Activated naive CD4-positive, alpha-beta T cell treated with anti-CD3 and anti-CD28 coated beads, Interleukin-2, amount 50 U/mL, for 72 hours (primary cell): ENCODE data around the gene ZNF565. TPM values are rescaled to one million over a fixed set of nuclear protein-coding genes. Genes with fewer than 3 reads are reported as not detected.
"Not testable (repeated sequence)": the region's sequence is repeated elsewhere in the genome, so short reads cannot be mapped to it uniquely, and the experiment has no call there.

Experiments used
- ATAC-seq, 2 donors: fragments of 150-1000 bp; cut with Tn5 transposase; 2 replicates each; pipeline ENCODE4 v1.10.0; 2021; ENCODE audit warnings: mild to moderate bottlenecking in 2 of 2, moderate library complexity in 2 of 2
- DNase-seq, 2 donors: peaks; one replicate each; pipeline ENCODE4 v3.0.0; 2021 to 2022; ENCODE audit warnings: low spot score in 2 of 2
- H3K27ac Mint-ChIP-seq, 2 donors: one replicate each; pipeline ENCODE4 v1.8.0; 2022; ENCODE audit warnings: mild to moderate bottlenecking in 2 of 2, mixed read lengths in 2 of 2
- H3K36me3 Mint-ChIP-seq, 2 donors: one replicate each; pipeline ENCODE4 v1.8.0; 2022; ENCODE audit warnings: mixed read lengths in 2 of 2
- H3K9me3 Mint-ChIP-seq, 2 donors: one replicate each; pipeline ENCODE4 v1.8.0; 2022; ENCODE audit warnings: mixed read lengths in 2 of 2
- total RNA-seq, 2 donors: library from RNA; stranded (reverse); gene quantifications; one replicate each; pipeline ENCODE4 v1.2.3, GENCODE V29; 2022

ZNF565 gene
- total RNA-seq, result 1 to 10 TPM; 2.6 to 6.4 TPM

DNA sequence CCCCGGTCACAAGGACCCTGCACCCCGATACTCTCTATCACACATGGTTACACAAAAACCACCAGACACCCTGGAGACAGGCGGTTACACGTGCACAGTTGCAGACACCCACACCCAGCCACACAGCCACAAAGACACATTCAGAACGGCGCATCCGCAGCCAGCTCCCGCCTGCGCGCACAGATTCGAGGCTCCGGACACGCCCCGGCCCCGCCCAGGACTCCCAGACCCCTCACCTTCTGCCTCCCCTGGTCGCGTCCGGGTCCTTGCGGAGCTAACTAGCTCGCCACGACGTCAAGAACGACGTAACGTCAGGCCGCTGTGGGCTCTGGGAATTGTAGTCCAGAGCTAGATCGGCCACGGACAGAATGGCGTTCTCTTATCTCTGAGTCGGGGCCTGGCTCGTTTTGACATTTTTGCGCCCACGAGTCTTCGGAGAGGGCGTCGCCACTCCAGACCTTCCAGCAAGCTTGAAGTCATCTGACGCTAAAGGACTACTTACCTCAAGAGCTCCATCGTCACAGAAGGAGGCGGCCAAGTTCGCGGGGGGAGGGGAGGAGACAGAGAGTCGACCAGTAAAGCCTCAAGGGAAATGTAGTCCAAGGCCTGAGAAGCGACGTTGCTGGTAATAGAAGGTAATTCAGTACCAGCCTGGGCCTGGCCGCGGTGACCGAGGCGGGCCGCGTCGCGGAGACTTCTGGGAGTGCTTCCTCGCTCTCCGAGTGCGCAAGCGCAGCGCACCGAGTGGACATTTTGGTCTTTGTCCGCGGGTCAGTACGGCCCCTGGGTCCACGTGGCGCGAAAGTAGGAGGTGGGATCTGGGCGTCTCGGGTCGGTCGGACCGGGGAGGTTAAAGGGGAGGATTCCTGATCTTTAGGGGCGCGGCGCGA is at the start of gene ZNF565, which contains the start of gene ZNF146:
ZNF565 (minus strand) TSS at position 280 of the 890 bp plus-strand sequence. CDS start 12,680 bp downstream, outside the sequence.
ZNF146 (plus strand) TSS at position 721 of the 890 bp plus-strand sequence. CDS start 21,335 bp downstream, outside the sequence.
- ATAC-seq, result peak; percentile 76 to 92
- Mint-ChIP-seq H3K27ac (no peak within 1 kb of the TSS), H3K36me3 (peaks cover 8 to 16% of the 10 kb centered on the region in 2 donors), H3K9me3 (no peaks in the 10 kb centered on the region)
- DNase-seq, result peak; percentile 94 to 96

DNA sequence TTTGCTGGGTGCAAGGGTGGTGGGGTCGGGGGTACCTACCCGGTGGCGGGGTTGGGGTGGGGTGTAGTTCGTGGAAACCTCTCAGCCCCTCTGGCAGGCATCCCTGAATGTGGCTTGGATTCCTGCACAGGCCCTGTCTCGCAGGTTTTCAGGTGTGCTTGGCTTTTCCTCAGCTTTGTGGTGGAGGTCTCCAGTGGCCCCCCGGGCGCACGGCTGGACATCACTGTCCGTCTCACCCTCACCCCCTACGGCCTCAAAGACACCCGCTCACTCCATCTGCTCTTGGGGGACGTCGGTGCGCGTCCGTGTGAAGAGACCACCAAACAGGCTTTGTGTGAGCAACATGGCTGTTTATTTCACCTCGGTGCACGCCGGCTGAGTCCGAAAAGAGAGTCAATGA is 44.7 kb upstream of the ZNF565 start:
- Mint-ChIP-seq H3K27ac (no peak overlapping the region), H3K36me3 (peaks cover 31 to 53% of the 10 kb centered on the region in 2 donors), H3K9me3 (peaks cover 24 to 32% of the 10 kb centered on the region in 2 donors)
- DNase-seq (no peak), ATAC-seq (no peak)

DNA sequence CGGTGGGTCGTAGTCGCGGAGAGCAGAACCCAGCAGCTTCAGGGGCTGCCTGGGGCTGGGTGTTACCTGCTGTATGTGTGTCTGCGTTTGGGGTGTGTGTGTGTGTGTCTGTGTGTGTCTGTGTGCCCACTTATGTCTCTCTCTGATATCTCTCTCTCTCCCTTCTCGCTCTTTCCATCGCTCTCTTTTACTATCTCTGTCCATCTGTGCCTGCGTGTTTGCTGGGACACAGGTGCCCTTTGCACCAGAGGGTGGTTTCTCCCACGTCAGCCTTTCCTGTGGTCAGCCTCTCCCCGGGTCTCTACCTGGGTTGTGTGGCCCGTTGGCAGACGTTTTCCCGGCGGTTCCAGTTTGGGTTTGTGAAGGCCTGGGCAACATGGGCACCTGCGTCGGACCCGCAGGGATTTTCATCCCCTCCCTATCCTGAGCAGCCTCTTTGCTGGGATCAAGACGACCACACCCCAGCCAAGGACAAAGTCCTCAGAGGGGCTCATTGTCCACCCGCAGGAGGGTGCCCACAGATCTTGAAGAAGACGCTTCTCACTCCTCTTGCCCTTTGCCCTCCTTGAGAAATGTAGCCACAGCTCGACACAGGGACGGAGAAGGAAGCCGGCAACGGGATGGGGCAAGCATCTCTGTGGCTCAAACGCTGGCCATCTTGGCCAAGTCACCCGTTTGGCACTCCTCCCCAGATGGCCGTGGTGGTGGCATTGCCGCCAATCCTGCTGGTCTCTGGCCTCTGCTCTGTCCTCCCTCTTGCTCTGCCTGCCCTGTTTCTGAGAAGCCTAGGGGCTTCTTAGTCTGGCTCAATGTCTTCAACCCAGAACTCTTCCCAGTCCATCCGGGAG is 43.8 kb upstream of the ZNF565 start:
- Mint-ChIP-seq H3K27ac (no peak overlapping the region), H3K36me3 (peaks cover 31 to 49% of the 10 kb centered on the region in 2 donors), H3K9me3 (peaks cover 23 to 26% of the 10 kb centered on the region in 2 donors)
- DNase-seq (no peak), ATAC-seq (no peak)

DNA sequence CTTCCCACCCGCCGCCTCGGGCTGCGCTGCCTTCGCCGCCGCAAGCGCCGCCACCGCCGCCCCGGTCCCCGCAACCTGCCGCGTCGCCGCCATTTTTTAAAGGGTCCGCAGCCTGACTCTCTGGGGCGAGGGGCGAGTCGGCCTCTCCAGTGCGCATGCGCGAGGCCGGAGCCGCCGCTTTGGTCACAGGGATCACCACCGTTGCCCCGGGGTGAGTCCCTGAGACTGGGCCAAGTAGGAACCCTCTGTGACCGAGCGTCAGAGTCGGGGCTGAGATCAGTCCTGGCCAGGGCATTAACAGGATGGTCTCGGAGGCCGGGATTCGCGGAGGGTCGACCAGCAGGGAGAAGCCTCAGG is 43.0 kb upstream of the ZNF565 start:
- peaks cover 19 to 26% of the 10 kb centered on the region in 2 donors for H3K9me3 Mint-ChIP-seq
- H3K36me3 Mint-ChIP-seq, result peaks cover 31 to 42% of the 10 kb centered on the region in 2 donors
- H3K27ac Mint-ChIP-seq, result no peak overlapping the region
- DNase-seq (no peak), ATAC-seq (no peak)

DNA sequence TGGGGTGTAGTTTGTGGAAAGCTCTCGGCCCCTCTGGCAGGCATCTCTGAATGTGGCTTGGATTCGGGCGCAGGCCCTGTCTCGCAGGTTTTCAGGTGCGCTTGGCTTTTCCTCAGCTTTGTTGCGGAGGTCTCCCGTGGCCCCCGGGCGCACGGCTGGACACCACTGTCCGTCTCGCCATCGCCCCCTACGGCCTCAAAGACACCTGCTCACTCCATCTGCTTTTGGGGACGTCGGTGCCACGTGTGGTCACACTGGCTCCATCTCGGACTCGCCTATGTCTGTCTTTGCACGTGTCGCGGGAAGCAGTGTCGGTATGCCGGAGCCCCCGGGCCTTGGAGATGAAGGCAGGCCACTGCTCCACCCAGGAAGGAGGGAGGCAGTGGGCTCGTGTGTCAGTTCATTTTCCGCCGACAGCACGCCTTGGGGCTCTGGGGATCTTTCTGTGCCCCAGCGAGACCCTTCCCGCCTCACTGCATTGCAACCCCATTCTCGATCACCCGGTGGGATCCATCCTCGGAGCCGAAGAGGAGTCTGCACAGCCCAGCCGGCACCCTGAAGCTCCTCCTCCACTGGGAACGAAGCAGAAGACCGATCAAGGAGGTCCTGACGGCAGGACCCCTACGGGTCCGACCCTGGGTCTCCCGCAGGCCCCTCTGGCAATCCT is 42.5 kb upstream of the ZNF565 start:
- no peak for ATAC-seq
- H3K36me3 Mint-ChIP-seq, result peaks cover 31 to 42% of the 10 kb centered on the region in 2 donors
- no peak for DNase-seq
- peaks cover 19 to 26% of the 10 kb centered on the region in 2 donors for H3K9me3 Mint-ChIP-seq
- no peak overlapping the region for H3K27ac Mint-ChIP-seq

DNA sequence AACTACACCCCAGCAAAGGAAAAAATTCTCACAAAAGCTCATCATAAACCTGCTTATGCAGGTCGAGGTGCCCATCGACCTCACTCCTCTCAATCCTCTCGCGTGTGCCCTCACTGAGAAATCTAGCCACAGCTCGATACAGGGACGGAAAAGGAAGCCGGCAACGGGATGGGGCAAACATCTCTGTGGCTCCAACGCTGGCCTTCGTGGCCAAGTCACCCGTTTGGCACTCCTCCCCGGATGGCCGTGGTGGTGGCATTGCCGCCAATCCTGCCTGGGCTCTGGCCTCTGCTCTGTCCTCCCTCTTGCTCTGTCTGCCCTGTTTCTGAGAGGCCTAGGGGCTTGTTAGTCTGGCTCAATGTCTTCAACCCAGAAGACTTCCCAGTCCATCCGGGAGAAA is 41.6 kb upstream of the ZNF565 start:
- peaks cover 39 to 51% of the 10 kb centered on the region in 2 donors for H3K36me3 Mint-ChIP-seq
- peaks cover 25 to 32% of the 10 kb centered on the region in 2 donors for H3K9me3 Mint-ChIP-seq
- DNase-seq (no peak), ATAC-seq (no peak)
- H3K27ac Mint-ChIP-seq, result no peak overlapping the region

DNA sequence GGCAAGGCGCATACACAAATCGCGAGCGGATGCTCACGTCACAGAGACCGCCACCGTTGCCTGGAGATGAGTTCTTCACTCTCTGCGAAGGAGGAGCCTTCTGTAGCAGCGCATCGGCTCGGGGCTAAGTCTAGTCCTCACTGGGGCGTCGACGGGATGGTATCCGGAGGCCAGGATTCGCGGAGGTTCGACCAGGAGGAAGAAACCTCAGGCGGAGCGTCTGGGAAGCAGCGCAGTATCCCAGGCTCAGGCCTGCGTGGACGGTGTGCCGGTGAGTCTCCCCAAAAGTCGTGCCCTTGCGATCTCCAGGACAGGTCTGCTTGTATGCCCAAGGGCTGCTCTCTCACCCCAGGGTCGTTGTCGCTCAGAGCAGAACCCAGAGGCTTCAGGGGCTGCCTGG is 40.9 kb upstream of the ZNF565 start:
- peaks cover 39 to 53% of the 10 kb centered on the region in 2 donors for H3K36me3 Mint-ChIP-seq
- no peak for ATAC-seq
- no peak overlapping the region for H3K27ac Mint-ChIP-seq
- DNase-seq, result no peak
- H3K9me3 Mint-ChIP-seq, result peaks cover 25 to 32% of the 10 kb centered on the region in 2 donors

DNA sequence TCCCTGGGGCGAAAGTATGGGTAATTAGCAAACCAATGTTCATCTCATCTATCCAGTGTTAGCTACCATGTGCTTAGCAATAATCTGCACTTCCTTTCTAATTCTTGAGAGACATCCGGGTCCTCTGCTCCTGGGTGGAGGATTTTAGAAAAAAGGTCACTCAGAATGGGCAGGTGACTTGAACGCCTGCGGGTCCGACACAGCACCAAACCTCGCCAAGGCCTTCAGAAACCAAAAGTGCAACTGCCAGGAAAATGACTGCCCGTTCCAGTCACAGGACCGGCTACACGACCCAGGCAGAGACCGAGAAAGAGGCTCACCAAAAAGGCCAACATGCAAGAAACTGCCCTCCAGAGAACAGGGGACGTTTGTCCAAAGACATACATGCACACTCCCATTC is 40.4 kb upstream of the ZNF565 start:
- Mint-ChIP-seq H3K9me3 (peaks cover 25 to 32% of the 10 kb centered on the region in 2 donors), H3K36me3 (peaks cover 39 to 53% of the 10 kb centered on the region in 2 donors), H3K27ac (no peak overlapping the region)
- no peak for ATAC-seq
- no peak for DNase-seq

DNA sequence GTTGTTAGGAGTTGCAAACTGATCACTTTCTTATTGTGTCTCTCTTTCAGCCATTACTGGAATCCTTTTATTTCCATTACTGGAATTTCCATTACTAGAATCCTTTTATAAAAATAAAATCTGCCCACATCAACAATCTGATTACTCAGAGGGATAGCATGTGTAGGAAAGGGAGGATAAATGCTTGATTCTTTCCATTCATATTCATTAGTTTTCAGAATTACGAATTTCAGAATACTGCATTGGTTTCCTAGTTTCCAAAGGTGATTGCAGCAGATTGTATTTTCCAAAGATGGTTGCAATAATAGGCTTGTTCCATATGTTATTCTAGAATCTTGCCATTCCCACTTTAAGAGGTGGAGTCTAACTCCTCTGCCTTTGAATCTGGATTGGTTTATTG is 37.6 kb upstream of the ZNF565 start:
- ATAC-seq, result no peak
- no peak for DNase-seq
- Mint-ChIP-seq H3K27ac (no peak overlapping the region), H3K9me3 (peaks cover 27 to 30% of the 10 kb centered on the region in 2 donors), H3K36me3 (peaks cover 26 to 50% of the 10 kb centered on the region in 2 donors)

DNA sequence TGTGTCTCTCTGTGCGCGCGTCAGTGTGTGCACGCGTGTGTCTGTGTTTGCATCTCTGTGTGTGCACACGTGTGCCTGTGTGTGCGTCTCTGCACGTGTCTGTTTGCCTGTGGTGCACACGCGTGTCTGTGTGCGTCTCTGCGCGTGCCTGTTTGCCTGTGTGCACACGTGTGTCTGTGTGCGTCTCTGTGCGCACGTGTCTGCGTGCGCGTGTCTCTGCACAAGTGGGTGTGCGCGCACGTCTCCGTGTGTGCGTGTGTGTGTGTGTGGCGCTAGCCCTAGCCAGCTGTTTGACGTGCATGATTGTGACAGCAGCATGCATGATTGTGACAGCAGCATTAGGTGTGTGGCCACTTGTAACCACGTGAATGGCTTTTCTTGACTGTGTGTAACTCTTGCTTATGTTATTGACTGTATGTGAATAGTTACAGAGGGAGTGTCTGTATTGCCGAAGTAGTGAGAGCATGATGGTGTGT is 31.6 kb upstream of the ZNF565 start:
- Mint-ChIP-seq H3K36me3 (peaks cover 38 to 47% of the 10 kb centered on the region in 2 donors), H3K27ac (no peak overlapping the region), H3K9me3 (peaks cover 21 to 35% of the 10 kb centered on the region in 2 donors)
- no peak for DNase-seq
- no peak for ATAC-seq

DNA sequence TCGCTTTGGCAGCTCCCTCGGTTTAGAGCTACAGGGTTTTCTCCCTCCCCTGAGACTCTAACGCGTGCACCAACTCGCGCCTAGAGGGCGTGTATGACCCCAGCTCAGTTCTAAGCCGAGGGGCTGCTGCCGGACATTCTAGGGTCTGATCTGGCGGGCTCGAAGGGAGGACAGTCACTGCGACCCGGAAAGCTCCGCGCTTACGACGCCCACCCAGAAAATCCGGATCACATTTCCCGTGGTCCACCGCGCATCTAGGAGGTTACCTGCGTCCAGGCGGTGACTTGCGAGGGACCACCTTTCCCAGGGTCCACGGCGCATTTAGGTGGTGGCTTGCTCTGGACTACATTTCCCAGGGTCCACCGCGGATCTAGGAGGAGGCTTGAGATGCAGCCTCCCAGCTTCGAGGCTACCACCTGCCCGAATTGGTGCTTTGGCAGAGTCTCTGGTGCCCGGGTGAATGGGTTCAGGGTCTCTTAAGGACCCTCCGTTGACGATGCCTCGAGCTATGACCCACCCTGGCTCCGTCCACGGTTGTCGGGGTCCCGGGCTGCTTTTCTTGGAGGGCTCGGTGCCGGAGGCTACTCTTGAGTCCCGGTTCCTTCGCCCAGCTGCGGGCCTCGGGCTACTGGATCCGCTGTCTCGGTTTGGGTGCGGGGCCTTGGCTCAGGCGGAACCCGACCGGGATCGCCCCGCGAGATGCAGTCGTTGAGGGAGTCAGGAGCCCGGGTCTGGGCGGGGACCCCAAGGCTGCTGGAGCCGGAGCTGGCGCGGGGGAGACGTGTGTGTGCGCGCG is 30.9 kb upstream of the ZNF565 start:
- H3K9me3 Mint-ChIP-seq, result peaks cover 21 to 35% of the 10 kb centered on the region in 2 donors
- H3K36me3 Mint-ChIP-seq, result peaks cover 41 to 47% of the 10 kb centered on the region in 2 donors
- no peak for DNase-seq
- no peak overlapping the region for H3K27ac Mint-ChIP-seq
- no peak for ATAC-seq

DNA sequence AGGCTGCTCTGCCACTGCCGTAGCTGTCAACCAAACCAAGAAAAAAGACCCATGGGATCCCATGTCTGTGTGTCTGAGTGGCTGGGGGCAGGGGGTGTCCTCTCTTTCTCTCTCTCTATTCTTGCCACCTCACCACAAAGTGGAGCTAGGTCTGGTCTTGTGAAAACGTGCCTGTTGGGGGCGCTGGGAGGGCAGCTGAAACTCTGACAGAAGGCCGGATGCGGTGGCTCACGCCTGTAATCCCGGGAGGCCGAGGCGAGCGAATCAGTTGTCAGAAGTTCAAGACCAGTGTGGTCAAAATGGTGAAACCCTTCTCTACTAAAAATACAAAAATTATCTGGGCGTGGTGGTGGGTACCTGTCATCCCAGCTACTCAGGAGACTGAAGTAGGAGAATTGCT is 29.6 kb upstream of the ZNF565 start:
- H3K36me3 Mint-ChIP-seq, result peaks cover 53 to 58% of the 10 kb centered on the region in 2 donors
- ATAC-seq (no peak), DNase-seq (no peak)
- peaks cover 34 to 44% of the 10 kb centered on the region in 2 donors for H3K9me3 Mint-ChIP-seq
- H3K27ac Mint-ChIP-seq, result no peak overlapping the region

DNA sequence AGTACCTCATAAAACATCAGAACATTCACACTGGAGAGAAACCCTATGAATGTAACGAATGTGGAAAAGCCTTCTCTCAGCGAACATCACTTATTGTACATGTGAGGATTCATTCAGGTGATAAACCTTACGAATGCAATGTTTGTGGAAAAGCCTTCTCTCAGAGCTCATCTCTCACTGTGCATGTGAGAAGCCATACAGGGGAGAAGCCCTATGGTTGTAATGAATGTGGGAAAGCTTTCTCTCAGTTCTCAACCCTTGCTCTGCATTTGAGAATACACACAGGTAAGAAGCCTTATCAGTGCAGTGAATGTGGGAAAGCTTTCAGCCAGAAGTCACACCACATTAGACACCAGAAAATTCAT is 22.5 kb upstream of the ZNF565 start:
- DNase-seq (no peak), ATAC-seq (no peak)
- H3K27ac Mint-ChIP-seq, result no peak overlapping the region
- peaks cover 48 to 50% of the 10 kb centered on the region in 2 donors for H3K9me3 Mint-ChIP-seq
- H3K36me3 Mint-ChIP-seq, result peaks cover 78 to 90% of the 10 kb centered on the region in 2 donors

DNA sequence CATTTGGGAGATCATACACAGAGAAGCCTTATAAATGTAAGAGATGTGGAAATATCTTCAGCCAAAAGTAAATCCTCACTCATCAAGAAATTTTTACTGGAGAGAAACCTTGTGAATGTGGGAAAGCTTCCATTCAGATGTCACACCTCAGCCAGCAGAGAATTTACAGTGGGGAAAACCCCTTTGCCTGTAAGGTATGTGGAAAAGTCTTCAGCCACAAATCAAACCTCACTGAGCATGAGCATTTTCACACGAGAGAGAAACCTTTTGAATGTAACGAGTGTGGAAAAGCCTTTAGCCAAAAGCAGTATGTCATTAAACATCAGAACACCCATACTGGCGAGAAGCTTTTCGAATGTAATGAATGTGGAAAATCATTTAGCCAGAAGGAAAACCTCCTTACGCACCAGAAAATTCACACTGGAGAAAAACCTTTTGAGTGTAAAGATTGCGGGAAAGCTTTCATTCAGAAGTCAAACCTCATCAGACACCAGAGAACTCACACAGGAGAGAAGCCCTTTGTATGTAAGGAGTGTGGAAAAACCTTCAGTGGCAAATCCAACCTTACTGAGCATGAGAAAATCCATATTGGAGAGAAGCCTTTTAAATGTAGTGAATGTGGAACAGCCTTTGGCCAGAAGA is 22.0 kb upstream of the ZNF565 start:
- H3K9me3 Mint-ChIP-seq, result peaks cover 48 to 50% of the 10 kb centered on the region in 2 donors
- ATAC-seq, result no peak
- no peak overlapping the region for H3K27ac Mint-ChIP-seq

DNA sequence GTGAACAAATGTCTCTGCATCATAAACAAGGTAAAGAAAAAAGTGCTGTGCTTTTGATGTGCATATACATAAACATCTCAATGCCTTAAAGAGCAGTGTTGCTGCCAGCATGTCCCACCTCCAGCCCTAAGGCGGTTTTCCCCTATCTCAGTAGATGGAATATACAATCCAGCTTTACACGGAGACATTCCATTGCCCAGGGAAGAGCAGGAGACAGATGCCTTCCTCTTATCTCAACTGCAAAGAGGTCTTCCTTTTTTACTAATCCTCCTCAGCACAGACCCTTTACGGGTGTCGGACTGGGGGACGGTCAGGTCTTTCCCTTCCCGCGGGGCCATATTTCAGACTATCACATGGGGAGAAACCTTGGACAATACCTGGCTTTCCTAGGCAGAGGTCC is 19.2 kb upstream of the ZNF565 start:
- not testable (repeated sequence) for DNase-seq, ATAC-seq, H3K27ac Mint-ChIP-seq
- Mint-ChIP-seq H3K36me3 (peaks cover 87 to 97% of the 10 kb centered on the region in 2 donors), H3K9me3 (peaks cover 47 to 52% of the 10 kb centered on the region in 2 donors)

More for the DNA sequence above, 22.0 kb upstream of the ZNF565 start:
- H3K36me3 Mint-ChIP-seq, result peaks cover 81 to 91% of the 10 kb centered on the region in 2 donors
- DNase-seq, result no peak
